Measurements from ENCODE around the gene RIOK1.
"Not testable (repeated sequence)": the region's sequence is repeated elsewhere in the genome, so short reads cannot be mapped to it uniquely, and the experiment has no call there.

The RIOK1 gene

DNA sequence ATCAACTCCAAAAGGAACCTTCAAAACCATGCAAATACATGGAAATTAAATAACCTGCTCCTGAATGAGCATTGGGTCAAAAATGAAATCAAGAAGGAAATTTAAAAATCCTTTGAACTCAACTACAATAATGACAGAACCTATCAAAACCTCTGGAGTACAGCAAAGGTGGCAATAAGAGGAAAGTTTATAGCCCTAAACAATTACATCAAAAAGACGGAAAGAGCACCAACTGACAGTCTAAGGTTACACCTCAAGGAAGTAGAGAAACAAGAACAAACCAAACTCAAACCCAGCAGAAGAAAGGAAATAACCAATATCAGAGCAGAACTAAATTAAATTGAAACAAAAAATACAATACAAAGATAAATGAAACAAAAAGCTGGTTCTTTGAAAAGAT lies 39.0 kb upstream of the RIOK1 start:
- CTCF ChIA-PET, result interaction anchor here (1.1 kb wide), 1 partner anchor 9 kb away, joined by 3 read pairs; no protein-coding TSS in a partner anchor
- WGBS (ENCODE audit: insufficient coverage), result no CpG with 5 or more reads among the region's 1 CpG
- POLR2A ChIA-PET; H3K36me3 ChIP-seq (ENCODE audit: control insufficient read depth in 4 of 4, insufficient read depth in 4 of 4, low read length in 3 of 4); H3K9me3 ChIP-seq (ENCODE audit: control extremely low read depth in 1 of 5, control insufficient read depth in 4 of 5, insufficient read depth in 2 of 5, low read depth in 1 of 5, low read length in 4 of 5); H3K4me1 ChIP-seq (ENCODE audit: control extremely low read depth in 1 of 4, control insufficient read depth in 4 of 4, insufficient read depth in 4 of 4, low read length in 3 of 4); H3K4me3 ChIP-seq (ENCODE audit: control insufficient read depth in 1 of 7, extremely low read depth in 1 of 7, insufficient read depth in 4 of 7, low read depth in 2 of 7, low read length in 6 of 7); DNase-seq; H3K27ac ChIP-seq (ENCODE audit: insufficient read depth in 1 of 2, low read depth in 1 of 2, low read length in 2 of 2, poor library complexity in 1 of 2, severe bottlenecking in 2 of 2); H3K27me3 ChIP-seq (replicated peaks in 2 of 5; ENCODE audit: control insufficient read depth in 4 of 5, insufficient read depth in 5 of 5, low read length in 4 of 5): not testable (repeated sequence)

GRCh38 chr6:7351916-7352315 lies 37.7 kb upstream of the RIOK1 start:
- POLR2A ChIA-PET; H3K27me3 ChIP-seq (replicated peaks in 2 of 5; ENCODE audit: control insufficient read depth in 4 of 5, insufficient read depth in 5 of 5, low read length in 4 of 5); H3K4me3 ChIP-seq (ENCODE audit: control insufficient read depth in 1 of 7, extremely low read depth in 1 of 7, insufficient read depth in 4 of 7, low read depth in 2 of 7, low read length in 6 of 7); H3K9me3 ChIP-seq (ENCODE audit: control extremely low read depth in 1 of 5, control insufficient read depth in 4 of 5, insufficient read depth in 2 of 5, low read depth in 1 of 5, low read length in 4 of 5); H3K27ac ChIP-seq (ENCODE audit: insufficient read depth in 1 of 2, low read depth in 1 of 2, low read length in 2 of 2, poor library complexity in 1 of 2, severe bottlenecking in 2 of 2); H3K36me3 ChIP-seq (ENCODE audit: control insufficient read depth in 4 of 4, insufficient read depth in 4 of 4, low read length in 3 of 4); CTCF ChIA-PET; H3K4me1 ChIP-seq (ENCODE audit: control extremely low read depth in 1 of 4, control insufficient read depth in 4 of 4, insufficient read depth in 4 of 4, low read length in 3 of 4): not testable (repeated sequence)
- WGBS (ENCODE audit: insufficient coverage), result no CpG with 5 or more reads among the region's 3 CpGs
- DNase-seq, result peak in 1 of 3 donors; percentile 22

DNA sequence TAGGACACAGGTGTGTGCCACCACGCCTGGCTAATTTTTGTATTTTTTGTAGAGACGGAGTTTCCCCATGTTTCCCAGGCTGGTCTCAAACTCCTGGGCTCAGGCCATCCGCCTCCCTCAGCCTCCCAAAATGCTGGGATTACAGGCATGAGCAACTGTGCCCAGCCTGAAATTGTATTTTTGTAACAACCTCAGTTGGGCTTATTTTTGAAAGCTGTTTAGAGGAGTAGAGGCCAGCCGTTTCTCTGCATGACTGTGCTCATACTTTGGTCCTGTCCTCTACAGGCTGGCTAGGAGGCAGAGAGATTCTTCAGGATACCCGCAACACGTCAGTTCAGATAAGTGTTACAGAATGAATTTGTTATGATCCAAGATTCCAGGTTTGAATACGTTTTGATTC lies 22.2 kb upstream of the RIOK1 start:
- 100% methylated on average over 4 of the region's 7 CpGs for WGBS (ENCODE audit: insufficient coverage)
- Histone ChIP-seq H3K36me3 (ENCODE audit: control insufficient read depth in 4 of 4, insufficient read depth in 4 of 4, low read length in 3 of 4) (no peaks in the 10 kb centered on the region), H3K4me3 (ENCODE audit: control insufficient read depth in 1 of 7, extremely low read depth in 1 of 7, insufficient read depth in 4 of 7, low read depth in 2 of 7, low read length in 6 of 7) (no peak overlapping the region), H3K27ac (ENCODE audit: insufficient read depth in 1 of 2, low read depth in 1 of 2, low read length in 2 of 2, poor library complexity in 1 of 2, severe bottlenecking in 2 of 2) (no peak overlapping the region), H3K9me3 (ENCODE audit: control extremely low read depth in 1 of 5, control insufficient read depth in 4 of 5, insufficient read depth in 2 of 5, low read depth in 1 of 5, low read length in 4 of 5) (no peaks in the 10 kb centered on the region), H3K27me3 (replicated peaks in 2 of 5; ENCODE audit: control insufficient read depth in 4 of 5, insufficient read depth in 5 of 5, low read length in 4 of 5) (no peaks in the 10 kb centered on the region), H3K4me1 (ENCODE audit: control extremely low read depth in 1 of 4, control insufficient read depth in 4 of 4, insufficient read depth in 4 of 4, low read length in 3 of 4) (no peaks in the 10 kb centered on the region)
- DNase-seq, result no peak
- CTCF ChIA-PET, result no interaction called here
- POLR2A ChIA-PET, result no interaction called here

DNA sequence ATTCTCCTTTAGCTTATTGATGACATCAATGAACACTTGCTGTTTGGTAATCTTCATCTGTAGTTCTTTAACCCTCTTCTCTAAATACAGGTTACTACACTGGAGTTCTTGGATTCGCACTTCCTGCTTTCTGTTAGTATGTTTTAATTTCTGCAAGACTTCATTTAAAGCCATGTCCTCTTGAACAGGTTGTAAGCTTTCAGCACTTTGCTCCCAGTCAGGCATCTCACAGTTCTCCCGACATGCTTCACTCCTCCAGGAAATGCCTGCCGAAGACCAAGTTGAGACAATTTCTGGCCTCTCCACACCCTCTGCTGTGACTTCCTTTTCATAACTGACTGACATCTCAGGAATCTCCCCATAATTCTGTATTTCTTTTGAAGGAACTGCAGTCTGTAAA lies 15.9 kb upstream of the RIOK1 start:
- DNase-seq, result peak in 1 of 3 donors; percentile 12
- ChIA-PET POLR2A (interaction anchor here (0.6 kb wide), 1 partner anchor 28 kb away, joined by 3 read pairs; no protein-coding TSS in a partner anchor), CTCF (interaction anchor here (0.8 to 1.7 kb wide), 4 partner anchors 13 to 28 kb away, joined by 3 read pairs; no protein-coding TSS in a partner anchor)

DNA sequence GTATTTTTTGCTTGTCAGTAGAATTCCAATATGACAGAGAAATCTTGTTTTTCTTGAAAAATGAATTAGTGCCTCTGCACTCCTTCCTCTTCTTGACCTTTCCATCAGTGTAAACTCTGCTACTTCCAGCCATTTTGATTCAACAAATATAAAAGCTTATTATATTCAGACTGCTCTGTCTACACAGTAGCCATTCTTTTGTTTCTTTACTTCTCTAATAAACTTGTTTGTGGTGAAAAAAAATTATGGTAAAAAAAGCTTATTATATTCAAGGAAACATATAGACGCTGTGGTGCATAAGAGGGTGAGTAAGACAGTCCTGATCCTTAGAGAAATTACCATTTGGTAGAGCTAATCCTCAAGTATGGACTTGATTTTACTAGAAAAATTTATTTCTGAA lies 11.6 kb upstream of the RIOK1 start:
- CTCF ChIA-PET, result interaction anchor here (0.9 kb wide), 1 partner anchor 103 kb away, joined by 3 read pairs; no protein-coding TSS in a partner anchor

More for the DNA sequence above, 15.9 kb upstream of the RIOK1 start:
- no peak overlapping the region for H3K4me3 ChIP-seq (ENCODE audit: control insufficient read depth in 1 of 7, extremely low read depth in 1 of 7, insufficient read depth in 4 of 7, low read depth in 2 of 7, low read length in 6 of 7)
- H3K4me1 ChIP-seq (ENCODE audit: control extremely low read depth in 1 of 4, control insufficient read depth in 4 of 4, insufficient read depth in 4 of 4, low read length in 3 of 4), result peaks cover 0 to 5% (median 4%) of the 10 kb centered on the region in 4 experiments
- WGBS (ENCODE audit: insufficient coverage), result 100% methylated on average over 1 of the region's 3 CpGs
- no peaks in the 10 kb centered on the region for H3K36me3 ChIP-seq (ENCODE audit: control insufficient read depth in 4 of 4, insufficient read depth in 4 of 4, low read length in 3 of 4)
- no peaks in the 10 kb centered on the region for H3K27me3 ChIP-seq (replicated peaks in 2 of 5; ENCODE audit: control insufficient read depth in 4 of 5, insufficient read depth in 5 of 5, low read length in 4 of 5)
- no peak overlapping the region for H3K27ac ChIP-seq (ENCODE audit: insufficient read depth in 1 of 2, low read depth in 1 of 2, low read length in 2 of 2, poor library complexity in 1 of 2, severe bottlenecking in 2 of 2)
- no peaks in the 10 kb centered on the region for H3K9me3 ChIP-seq (ENCODE audit: control extremely low read depth in 1 of 5, control insufficient read depth in 4 of 5, insufficient read depth in 2 of 5, low read depth in 1 of 5, low read length in 4 of 5)

DNA sequence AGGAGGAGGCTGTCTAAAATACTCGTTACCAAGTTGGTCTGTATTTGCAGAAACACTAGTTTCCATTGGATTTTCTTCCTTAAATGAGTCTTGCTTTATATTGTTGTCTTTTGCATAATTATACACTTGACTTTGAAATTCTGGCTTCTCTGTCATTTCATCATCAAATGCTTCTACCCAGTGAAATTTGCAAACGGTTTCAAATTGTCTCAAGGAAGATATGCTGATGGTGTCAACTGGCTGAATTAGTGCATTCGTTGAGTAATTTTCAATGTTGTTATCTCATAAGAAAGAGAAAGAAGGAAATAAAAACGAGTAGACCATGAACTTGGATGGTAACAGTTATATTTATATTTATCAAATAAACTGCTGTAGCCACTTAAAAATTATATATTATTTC lies 10.9 kb upstream of the RIOK1 start:
- Histone ChIP-seq H3K36me3 (ENCODE audit: control insufficient read depth in 4 of 4, insufficient read depth in 4 of 4, low read length in 3 of 4) (no peaks in the 10 kb centered on the region), H3K27ac (ENCODE audit: insufficient read depth in 1 of 2, low read depth in 1 of 2, low read length in 2 of 2, poor library complexity in 1 of 2, severe bottlenecking in 2 of 2) (no peak overlapping the region), H3K4me1 (ENCODE audit: control extremely low read depth in 1 of 4, control insufficient read depth in 4 of 4, insufficient read depth in 4 of 4, low read length in 3 of 4) (peaks cover 0 to 4% (median 2%) of the 10 kb centered on the region in 4 experiments), H3K9me3 (ENCODE audit: control extremely low read depth in 1 of 5, control insufficient read depth in 4 of 5, insufficient read depth in 2 of 5, low read depth in 1 of 5, low read length in 4 of 5) (no peaks in the 10 kb centered on the region), H3K4me3 (ENCODE audit: control insufficient read depth in 1 of 7, extremely low read depth in 1 of 7, insufficient read depth in 4 of 7, low read depth in 2 of 7, low read length in 6 of 7) (no peak overlapping the region), H3K27me3 (replicated peaks in 2 of 5; ENCODE audit: control insufficient read depth in 4 of 5, insufficient read depth in 5 of 5, low read length in 4 of 5) (no peaks in the 10 kb centered on the region)
- ChIA-PET CTCF (no interaction called here), POLR2A (no interaction called here)
- no CpG with 5 or more reads among the region's 4 CpGs for WGBS (ENCODE audit: insufficient coverage)
- DNase-seq, result no peak

More for the DNA sequence above, 11.6 kb upstream of the RIOK1 start:
- H3K36me3 ChIP-seq (ENCODE audit: control insufficient read depth in 4 of 4, insufficient read depth in 4 of 4, low read length in 3 of 4), result no peaks in the 10 kb centered on the region
- H3K27me3 ChIP-seq (replicated peaks in 2 of 5; ENCODE audit: control insufficient read depth in 4 of 5, insufficient read depth in 5 of 5, low read length in 4 of 5), result no peaks in the 10 kb centered on the region
- no peak for DNase-seq
- no peaks in the 10 kb centered on the region for H3K9me3 ChIP-seq (ENCODE audit: control extremely low read depth in 1 of 5, control insufficient read depth in 4 of 5, insufficient read depth in 2 of 5, low read depth in 1 of 5, low read length in 4 of 5)
- WGBS (ENCODE audit: insufficient coverage), result no CpG with 5 or more reads among the region's 1 CpG
- no peak overlapping the region for H3K27ac ChIP-seq (ENCODE audit: insufficient read depth in 1 of 2, low read depth in 1 of 2, low read length in 2 of 2, poor library complexity in 1 of 2, severe bottlenecking in 2 of 2)
- POLR2A ChIA-PET, result no interaction called here
- H3K4me1 ChIP-seq (ENCODE audit: control extremely low read depth in 1 of 4, control insufficient read depth in 4 of 4, insufficient read depth in 4 of 4, low read length in 3 of 4), result peaks cover 0 to 5% (median 4%) of the 10 kb centered on the region in 4 experiments
- H3K4me3 ChIP-seq (ENCODE audit: control insufficient read depth in 1 of 7, extremely low read depth in 1 of 7, insufficient read depth in 4 of 7, low read depth in 2 of 7, low read length in 6 of 7), result no peak overlapping the region

DNA sequence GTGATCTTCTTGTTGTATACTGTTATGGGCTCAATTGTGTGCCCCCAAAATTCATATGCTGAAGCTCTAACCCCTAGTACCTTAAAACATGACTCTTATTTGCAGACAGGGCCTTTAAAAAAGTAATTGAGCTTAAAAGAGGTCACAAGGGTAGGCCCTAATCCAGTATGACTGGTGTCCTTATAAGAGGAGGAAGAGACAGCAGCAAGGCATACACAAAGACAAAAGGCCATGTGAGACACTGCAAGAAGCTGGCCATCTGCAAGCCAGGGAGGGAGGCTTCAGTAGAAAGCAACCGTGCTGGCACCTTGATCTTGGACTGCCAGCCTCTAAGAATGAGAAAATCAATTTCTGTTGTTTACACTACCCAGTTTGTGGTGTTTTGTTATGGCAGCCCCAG lies 8.5 kb upstream of the RIOK1 start:
- CTCF ChIA-PET, result no interaction called here

More for the DNA sequence above, 8.5 kb upstream of the RIOK1 start:
- no peaks in the 10 kb centered on the region for H3K36me3 ChIP-seq (ENCODE audit: control insufficient read depth in 4 of 4, insufficient read depth in 4 of 4, low read length in 3 of 4)
- POLR2A ChIA-PET, result no interaction called here
- no peak overlapping the region for H3K27ac ChIP-seq (ENCODE audit: insufficient read depth in 1 of 2, low read depth in 1 of 2, low read length in 2 of 2, poor library complexity in 1 of 2, severe bottlenecking in 2 of 2)
- H3K4me1 ChIP-seq (ENCODE audit: control extremely low read depth in 1 of 4, control insufficient read depth in 4 of 4, insufficient read depth in 4 of 4, low read length in 3 of 4), result no peaks in the 10 kb centered on the region
- no peak overlapping the region for H3K4me3 ChIP-seq (ENCODE audit: control insufficient read depth in 1 of 7, extremely low read depth in 1 of 7, insufficient read depth in 4 of 7, low read depth in 2 of 7, low read length in 6 of 7)
- no CpG with 5 or more reads among the region's 1 CpG for WGBS (ENCODE audit: insufficient coverage)
- no peak for DNase-seq
- no peaks in the 10 kb centered on the region for H3K27me3 ChIP-seq (replicated peaks in 2 of 5; ENCODE audit: control insufficient read depth in 4 of 5, insufficient read depth in 5 of 5, low read length in 4 of 5)
- no peaks in the 10 kb centered on the region for H3K9me3 ChIP-seq (ENCODE audit: control extremely low read depth in 1 of 5, control insufficient read depth in 4 of 5, insufficient read depth in 2 of 5, low read depth in 1 of 5, low read length in 4 of 5)
